EL (cell line): Measurements from ENCODE around the gene SEPTIN14.
"Not testable (repeated sequence)": the region's sequence is repeated elsewhere in the genome, so short reads cannot be mapped to it uniquely, and the experiment has no call there.

Experiments used
- DNase-seq: peaks from one replicate; pipeline ENCODE4 v3.0.0-alpha.2; 2016

SEPTIN14 gene

DNA sequence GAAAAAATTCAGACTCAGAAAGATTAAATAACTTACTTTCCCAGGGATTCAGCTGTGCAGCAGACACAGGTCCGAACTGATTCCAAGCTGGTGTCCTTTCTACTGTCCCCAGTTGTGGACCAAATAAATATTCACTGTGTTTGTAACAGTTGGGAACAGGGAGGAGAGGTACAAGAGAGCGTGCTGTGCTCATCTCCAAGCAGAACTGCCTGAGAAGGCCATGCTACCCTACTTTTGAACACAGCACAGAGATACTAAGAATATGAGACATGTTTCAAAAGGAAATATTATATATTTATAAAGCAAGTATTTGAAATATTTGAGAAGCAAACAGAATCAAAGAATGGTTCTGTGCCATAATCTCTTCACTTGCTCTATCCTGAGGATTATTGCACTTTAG lies at the start of gene SEPTIN14:
SEPTIN14 (minus strand) TSS at position 101 of the 400 bp plus-strand sequence. CDS start 756 bp downstream, outside the sequence.
- DNase-seq, result not testable (repeated sequence)

DNA sequence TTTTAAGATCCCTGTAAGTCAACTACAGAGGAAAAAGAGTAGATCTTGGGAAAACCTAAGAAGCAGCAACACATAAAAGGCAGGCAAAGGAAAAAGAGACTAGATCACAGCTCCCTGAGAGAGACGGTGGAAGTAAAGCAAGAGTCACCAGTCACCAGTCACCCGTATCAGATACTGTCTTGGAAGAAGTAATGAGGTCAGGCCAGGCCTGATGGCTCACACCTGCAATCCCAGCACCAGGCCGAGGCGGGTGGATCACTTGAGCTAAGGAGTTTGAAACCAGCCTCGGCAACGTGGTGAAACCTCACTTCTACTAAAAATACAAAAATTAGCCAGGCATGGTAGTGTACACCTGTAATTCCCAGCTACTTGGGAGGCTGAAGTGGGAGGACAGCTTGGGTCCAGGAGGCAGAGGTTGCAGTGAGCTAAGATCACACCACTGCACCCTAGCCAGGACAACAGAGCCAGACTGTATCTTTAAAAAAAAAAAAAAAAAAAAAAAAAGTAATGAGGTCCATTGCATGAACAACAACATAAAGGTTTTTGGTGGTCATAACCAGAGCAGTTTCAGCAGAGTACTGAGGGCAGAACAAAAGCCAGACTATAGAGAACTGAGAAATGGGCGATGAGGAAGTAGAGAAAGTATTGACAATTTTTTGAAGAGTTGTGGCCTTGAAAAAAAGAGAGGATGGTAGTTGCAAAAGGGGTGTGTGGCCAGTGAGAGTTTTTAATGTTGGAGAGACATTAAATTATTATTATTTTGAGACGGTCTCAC lies 41.6 kb upstream of the SEPTIN14 start:
- DNase-seq, result no peak

- DNase-seq, result not testable (repeated sequence)
Observed at GRCh38 chr7:55901059-55901458, 38.5 kb upstream of the SEPTIN14 start.

GRCh38 chr7:55898287-55898686 lies 35.7 kb upstream of the SEPTIN14 start:
- DNase-seq, result no peak

DNA sequence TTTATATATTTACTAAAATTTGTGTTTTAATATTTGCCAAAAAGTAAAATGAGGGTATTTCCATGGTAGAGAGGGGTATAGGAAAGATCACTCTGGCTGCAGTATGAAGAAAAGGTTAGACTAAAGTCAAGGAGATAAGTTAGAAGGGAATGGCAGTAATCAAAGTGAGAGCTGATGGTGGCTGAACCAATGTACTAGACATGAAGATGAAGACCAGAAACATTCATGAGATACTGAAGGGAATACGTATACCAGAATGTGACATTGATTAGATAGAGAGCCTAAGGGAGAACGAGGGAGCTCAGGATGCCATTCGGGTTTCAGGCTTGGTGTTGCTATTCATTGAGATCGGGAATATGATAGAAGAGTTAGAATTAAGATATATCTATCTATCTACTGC lies 32.5 kb upstream of the SEPTIN14 start:
- no peak for DNase-seq

DNA sequence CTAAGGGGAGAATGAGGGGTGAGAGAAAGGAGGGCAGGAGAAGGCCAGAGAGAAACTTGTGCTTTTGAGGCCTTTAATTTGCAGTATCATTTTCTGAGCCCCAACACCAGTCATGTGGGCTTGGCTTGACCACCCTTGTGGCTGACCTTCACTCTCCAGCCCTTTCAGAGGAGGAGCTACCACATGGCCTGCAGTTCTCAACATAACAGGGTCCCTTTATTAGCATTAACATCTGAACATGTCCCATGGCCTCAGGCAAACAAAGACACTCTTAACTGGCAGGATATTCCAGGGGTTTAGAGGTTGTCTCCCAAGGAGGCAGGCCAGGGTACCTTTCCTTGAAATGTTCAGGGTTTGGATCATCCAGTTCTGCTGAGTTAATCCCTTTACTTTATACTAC lies 31.4 kb upstream of the SEPTIN14 start:
- no peak for DNase-seq

DNA sequence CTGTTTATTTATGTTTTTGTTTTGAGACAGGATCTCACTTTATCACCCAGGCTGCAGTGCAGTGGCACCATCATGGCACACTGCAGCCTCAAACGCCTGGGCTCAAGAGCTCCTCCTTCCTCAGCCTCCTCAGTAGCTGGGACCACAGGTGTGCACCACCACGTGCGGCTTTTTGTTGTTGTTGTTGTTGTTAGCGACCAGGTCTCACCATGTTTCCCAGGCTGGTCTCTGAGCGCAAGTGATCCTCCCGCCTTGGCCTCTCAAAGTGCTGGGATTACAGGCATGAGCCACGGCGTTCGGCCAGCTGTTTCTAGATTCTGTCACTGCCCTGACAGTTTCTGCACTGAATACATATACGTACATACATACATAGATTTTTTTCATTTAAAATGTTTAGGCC lies 25.8 kb upstream of the SEPTIN14 start:
- not testable (repeated sequence) for DNase-seq

DNA sequence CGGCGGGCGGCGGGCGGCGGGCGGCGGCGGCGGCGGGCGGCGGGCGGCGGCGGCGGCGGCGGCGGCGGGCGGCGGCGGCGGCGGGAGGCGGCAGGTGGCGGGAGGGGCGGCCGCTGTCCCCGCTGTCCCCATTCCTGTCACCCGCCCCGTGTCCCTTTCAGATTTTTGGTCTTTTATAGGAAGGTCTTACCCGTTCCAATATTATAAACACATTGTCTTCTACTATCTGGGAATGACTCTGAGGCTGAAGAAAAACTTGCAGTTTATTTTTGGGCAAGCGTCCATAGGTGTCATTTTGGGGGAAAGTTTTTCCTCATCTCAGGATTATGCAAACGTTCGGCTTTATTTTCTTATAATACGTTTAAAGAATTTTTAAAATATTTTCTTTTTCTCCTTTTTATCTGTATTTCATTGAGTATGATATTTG lies 25.3 kb upstream of the SEPTIN14 start:
- DNase-seq, result no peak

GRCh38 chr7:55884321-55884720 lies 21.8 kb upstream of the SEPTIN14 start:
- DNase-seq, result no peak

- DNase-seq, result no peak
Observed at GRCh38 chr7:55878691-55879090, 16.1 kb upstream of the SEPTIN14 start.

- no peak for DNase-seq
Observed at GRCh38 chr7:55877308-55877707, 14.8 kb upstream of the SEPTIN14 start.

DNA sequence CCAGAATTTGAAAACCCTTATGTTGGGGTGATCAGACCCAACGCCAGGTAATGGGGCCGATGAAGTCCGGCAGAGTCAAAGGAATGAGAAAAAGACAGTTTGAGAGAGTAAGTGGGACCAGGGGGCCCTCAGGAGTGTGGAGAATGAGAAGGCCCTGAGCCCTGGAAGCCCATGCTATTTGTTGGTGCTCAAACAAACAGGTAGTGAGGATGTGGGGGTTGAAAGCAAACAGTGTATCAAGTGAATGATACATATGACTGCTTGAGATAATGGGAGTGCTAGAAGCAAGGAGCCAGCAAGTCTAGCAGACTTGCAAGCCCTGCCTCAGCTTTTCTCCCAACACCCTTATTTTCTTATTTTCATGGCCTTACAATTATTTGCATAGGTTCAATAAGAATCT lies 11.2 kb upstream of the SEPTIN14 start:
- no peak for DNase-seq

DNA sequence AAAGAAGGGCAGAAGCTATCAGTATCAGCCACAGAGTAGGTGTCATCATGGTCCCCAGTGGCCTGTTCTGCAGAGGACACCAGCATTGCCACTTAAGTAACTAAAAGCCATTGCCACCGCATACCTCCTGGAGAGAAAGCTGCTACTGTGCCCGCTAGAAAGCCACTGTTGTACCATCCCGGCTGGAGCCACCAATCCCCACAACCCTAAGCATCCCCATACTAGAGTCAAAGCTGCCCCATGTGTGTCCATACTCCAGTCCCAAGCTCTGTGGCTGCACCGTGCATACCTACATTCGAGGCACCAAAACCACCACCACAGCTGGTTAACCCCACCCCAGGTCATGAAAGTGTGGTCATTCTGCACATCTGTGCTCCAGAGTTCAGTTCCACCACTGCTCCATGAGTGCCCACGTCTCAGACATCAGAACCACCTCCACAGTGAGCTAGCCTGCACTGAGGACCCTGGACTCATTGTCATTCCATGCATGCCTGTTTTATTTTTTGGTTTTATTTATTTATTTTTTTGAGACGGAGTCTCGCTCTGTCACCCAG lies 9.5 kb upstream of the SEPTIN14 start:
- no peak for DNase-seq

DNA sequence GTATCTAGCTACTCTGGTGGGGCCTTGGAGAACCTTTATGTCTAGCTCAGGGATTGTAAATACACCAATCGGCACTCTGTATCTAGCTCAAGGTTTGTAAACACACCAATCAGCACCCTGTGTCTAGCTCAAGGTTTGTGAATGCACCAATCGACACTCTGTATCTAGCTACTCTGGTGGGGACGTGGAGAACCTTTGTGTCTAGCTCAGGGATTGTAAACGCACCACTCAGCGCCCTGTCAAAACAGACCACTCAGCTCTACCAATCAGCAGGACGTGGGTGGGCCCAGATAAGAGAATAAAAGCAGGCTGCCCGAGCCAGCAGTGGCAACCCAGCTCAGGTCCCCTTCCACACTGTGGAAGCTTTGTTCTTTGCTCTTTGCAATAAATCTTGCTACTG lies 6.4 kb upstream of the SEPTIN14 start:
- not testable (repeated sequence) for DNase-seq

- not testable (repeated sequence) for DNase-seq
Observed at GRCh38 chr7:55845164-55845563, 17.4 kb downstream of the SEPTIN14 start.

GRCh38 chr7:55838595-55838994 lies 24.0 kb downstream of the SEPTIN14 start:
- DNase-seq, result no peak

- no peak for DNase-seq
Observed at GRCh38 chr7:55827577-55827976, 35.0 kb downstream of the SEPTIN14 start.

- no peak for DNase-seq
Observed at GRCh38 chr7:55818686-55819085, 43.9 kb downstream of the SEPTIN14 start.

GRCh38 chr7:55797260-55797659 lies 65.3 kb downstream of the SEPTIN14 start:
- not testable (repeated sequence) for DNase-seq

GRCh38 chr7:55794527-55794926 lies 68.0 kb downstream of the SEPTIN14 start:
- no peak for DNase-seq

GRCh38 chr7:55792048-55792447 lies 70.5 kb downstream of the SEPTIN14 start:
- DNase-seq, result no peak

GRCh38 chr7:55787796-55788195 lies 74.8 kb downstream of the SEPTIN14 start:
- no peak for DNase-seq

DNA sequence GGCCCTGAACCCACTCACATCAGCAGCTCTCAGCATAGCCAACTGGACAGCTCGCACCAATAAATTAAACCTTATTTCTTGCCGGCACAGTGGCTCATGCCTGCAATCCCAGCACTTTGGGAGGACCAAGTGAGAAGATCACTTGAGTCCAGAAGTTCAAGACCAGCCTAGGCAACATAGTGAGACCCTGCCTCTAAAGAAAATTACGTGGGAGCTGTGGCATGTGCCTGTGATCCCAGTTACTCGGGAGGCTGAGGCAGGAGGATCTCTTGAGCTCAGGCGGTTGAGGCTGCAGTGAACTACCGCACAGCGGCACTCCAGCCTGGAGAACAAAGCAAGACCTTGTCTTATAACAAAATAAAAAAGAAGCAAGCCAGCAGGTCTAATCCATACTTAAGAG lies 75.7 kb downstream of the SEPTIN14 start:
- no peak for DNase-seq

- not testable (repeated sequence) for DNase-seq
Observed at GRCh38 chr7:55785444-55785843, 77.1 kb downstream of the SEPTIN14 start.

DNA sequence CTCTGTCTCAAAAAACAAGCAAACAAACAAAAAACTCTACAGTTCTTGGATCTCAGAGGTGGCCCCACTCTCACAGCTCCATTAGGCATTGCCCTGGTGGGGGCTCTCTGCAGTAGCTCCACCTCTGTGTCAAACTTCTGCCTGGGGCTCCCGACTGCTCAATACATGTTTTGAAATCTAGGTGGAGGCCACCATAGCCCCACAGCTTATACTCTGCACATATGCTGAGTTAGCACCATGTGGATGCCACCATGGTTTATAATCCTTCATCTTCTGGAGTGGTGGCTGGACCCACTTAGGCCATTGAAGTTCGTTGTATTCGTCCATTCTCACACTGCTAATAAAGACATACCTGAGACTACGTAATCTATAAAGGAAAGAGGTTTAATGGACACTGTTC lies 78.4 kb downstream of the SEPTIN14 start:
- DNase-seq, result no peak
